RWPE1 (cell line): ENCODE results near the gene IGLL5.

Source experiments
- CTCF ChIA-PET: fragments of 350-600 bp; sonication (Branson Sonifier 250); formaldehyde crosslinking; extraction: SDS; loops from one replicate; lab custom pipeline; 2021; lab: Yijun Ruan, JAX
- POLR2A ChIA-PET: fragments of 400-600 bp; formaldehyde crosslinking; extraction: SDS; loops from one replicate; lab custom pipeline; 2020; ENCODE audit warnings: antibody characterized with exemption; ENCODE audit not compliant: low non-redundant PET; lab: Yijun Ruan, JAX
- DNase-seq: peaks from one replicate; pipeline ENCODE4 v3.0.0; 2012; ENCODE audit warnings: low spot score
- H3K27ac ChIP-seq: fragments of 450-650 bp; 2 replicates; pipeline ENCODE4 v1.5.1; 2017
- TF ChIP-seq, protein P1 (sequence below): fragments of 450-650 bp; conservative IDR thresholded peaks from 2 replicates; pipeline ENCODE4 v1.5.1; 2017; ENCODE audit warnings: low read depth, mild to moderate bottlenecking

The IGLL5 gene

DNA sequence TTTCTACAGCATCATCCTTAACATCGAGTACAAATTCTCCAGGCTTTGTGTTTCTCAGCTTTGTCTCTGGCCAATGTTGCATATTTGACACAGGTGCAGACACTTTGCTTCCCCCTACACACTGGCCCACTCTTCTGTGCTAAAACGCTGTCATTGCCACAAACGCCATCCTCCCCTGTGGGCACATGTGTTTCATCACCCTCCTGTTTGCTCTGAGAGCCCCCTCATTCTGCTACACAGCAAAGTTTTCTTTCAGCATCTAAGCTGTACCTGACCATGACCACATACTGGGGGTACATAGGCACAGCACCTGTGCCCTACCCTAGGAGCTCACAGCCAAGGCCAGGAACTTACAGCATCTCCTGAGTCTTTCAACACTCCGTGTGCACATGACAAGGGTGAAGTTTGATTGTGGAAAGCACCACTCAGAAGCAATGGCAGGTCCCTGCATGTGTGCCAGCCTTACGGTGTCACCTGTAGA, 7.9 kb upstream of the IGLL5 start:
- H3K27ac ChIP-seq, result no peak overlapping the region
- CTCF ChIA-PET, result no interaction called here
- DNase-seq, result no peak
- TF ChIP-seq, protein P1, sequence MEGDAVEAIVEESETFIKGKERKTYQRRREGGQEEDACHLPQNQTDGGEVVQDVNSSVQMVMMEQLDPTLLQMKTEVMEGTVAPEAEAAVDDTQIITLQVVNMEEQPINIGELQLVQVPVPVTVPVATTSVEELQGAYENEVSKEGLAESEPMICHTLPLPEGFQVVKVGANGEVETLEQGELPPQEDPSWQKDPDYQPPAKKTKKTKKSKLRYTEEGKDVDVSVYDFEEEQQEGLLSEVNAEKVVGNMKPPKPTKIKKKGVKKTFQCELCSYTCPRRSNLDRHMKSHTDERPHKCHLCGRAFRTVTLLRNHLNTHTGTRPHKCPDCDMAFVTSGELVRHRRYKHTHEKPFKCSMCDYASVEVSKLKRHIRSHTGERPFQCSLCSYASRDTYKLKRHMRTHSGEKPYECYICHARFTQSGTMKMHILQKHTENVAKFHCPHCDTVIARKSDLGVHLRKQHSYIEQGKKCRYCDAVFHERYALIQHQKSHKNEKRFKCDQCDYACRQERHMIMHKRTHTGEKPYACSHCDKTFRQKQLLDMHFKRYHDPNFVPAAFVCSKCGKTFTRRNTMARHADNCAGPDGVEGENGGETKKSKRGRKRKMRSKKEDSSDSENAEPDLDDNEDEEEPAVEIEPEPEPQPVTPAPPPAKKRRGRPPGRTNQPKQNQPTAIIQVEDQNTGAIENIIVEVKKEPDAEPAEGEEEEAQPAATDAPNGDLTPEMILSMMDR, result no peak
- POLR2A ChIA-PET, result no interaction called here

DNA sequence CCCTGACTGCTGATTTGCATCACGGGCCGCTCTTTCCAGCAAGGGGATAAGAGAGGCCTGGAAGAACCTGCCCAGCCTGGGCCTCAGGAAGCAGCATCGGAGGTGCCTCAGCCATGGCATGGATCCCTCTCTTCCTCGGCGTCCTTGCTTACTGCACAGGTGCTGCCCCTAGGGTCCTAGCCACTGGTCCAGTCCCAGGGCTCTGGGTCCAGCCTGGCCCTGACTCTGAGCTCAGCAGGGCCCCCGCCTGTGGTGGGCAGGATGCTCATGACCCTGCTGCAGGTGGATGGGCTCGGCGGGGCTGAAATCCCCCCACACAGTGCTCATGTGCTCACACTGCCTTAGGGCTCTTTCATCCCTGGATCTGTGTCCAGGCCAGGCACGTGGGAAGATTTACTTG, 7.0 kb upstream of the IGLL5 start:
- DNase-seq, result no peak
- TF ChIP-seq, protein P1, result no peak
- CTCF ChIA-PET, result no interaction called here
- POLR2A ChIA-PET, result no interaction called here
- H3K27ac ChIP-seq, result no peak overlapping the region

DNA sequence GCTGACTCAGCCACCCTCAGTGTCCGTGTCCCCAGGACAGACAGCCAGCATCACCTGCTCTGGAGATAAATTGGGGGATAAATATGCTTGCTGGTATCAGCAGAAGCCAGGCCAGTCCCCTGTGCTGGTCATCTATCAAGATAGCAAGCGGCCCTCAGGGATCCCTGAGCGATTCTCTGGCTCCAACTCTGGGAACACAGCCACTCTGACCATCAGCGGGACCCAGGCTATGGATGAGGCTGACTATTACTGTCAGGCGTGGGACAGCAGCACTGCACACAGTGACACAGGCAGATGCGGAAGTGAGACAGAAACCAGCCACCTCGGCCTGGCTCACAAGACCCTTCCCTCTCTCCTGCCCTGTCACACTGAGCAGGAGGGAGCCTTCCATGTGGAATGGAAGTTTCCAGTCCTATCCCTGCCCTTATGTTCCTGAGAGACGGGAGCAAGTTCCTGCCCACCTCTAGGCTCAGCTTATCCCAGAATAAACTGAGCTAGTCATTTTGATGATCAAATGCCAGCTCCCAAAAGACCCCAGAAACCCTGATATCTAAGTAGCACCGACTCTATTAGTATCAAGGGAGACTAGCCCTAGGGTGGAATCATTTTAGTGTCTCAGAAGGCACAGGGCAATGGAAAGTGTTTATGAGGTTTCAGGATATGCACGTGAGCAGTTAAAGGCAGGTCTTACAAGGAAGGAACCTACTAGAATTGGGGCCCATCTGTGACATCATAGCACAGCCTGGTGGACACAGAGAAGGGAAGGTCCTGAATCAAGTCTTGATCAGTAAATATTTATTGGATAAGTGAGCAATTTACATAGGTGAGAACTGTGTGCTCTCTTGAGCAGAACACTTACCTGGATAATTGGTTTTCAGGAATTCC, 6.3 kb upstream of the IGLL5 start:
- DNase-seq, result no peak
- ChIA-PET CTCF (interaction anchor here (0.6 kb wide), 1 partner anchor 128 kb away, joined by 5 read pairs; no protein-coding TSS in a partner anchor), POLR2A (no interaction called here)
- H3K27ac ChIP-seq, result no peak overlapping the region
- TF ChIP-seq, protein P1, result no peak

DNA sequence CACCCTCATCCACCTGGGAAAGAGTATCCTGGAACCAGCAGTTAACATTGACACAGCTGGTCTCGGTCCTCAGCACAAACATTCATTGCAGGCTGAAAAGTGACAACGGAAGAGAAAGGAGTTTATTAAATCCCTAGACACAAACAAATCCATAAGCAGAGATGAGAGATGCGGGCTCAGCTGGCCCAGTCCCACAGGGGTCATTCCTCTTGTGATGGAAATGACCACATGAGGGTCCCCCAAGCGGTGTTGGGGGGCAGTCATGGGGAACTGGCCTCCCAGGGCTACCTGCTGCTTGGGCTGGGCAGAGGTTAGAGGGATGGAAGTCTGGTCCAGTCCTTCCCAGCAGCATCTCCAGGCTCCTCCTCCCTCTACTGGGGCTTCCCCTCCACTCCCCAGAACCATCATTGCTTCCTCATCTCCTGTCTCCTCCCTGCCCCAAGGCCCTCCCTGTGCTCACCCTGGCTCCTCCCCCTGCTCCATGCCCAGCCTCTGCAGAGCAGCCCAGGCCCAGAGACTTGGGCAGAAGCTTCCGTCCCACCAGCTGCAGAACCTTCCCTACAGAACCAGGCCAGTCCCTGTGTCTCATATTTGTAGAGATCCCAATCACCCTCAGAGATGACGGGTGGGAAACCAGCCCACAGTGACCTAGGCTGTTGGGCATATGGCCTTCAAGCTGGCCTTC, 5.4 kb upstream of the IGLL5 start:
- H3K27ac ChIP-seq, result no peak overlapping the region
- no peak for DNase-seq
- ChIA-PET CTCF (interaction anchor here (0.5 to 0.7 kb wide), 3 partner anchors 33 to 1677 kb away, joined by 3 to 4 read pairs (median 4); no protein-coding TSS in a partner anchor), POLR2A (no interaction called here)
- TF ChIP-seq, protein P1, result no peak

DNA sequence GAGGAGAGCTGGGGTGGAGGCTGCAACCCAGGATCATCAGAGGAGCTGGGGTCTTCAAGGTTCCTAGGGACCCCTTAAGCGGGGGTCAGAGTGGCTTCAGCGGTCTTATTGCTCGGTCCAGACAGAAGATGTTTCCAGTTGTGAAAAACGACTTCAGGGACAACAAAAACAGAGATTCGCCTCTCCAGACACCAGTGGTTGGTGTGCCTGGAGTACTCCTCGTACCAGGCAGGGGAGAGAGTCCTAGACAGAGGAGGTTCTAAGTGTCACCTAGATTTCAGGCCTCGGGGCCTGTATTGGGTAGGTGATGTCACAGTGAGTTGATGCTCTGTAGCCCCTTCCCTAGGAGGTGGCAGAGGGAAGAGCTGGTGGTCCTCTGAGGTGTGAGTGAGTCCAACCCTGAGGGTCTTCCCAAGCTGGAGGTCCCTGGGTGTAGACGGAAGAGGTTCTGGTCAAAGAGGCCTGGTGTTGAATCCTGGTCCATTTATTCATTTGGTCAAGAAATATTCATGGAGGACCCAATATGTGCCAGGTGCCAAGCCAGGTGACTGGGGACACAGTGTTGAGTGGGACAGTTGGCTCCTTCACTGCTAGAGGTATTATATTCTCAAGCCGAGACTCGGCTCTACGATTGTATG, 4.4 kb upstream of the IGLL5 start:
- ChIA-PET POLR2A (no interaction called here), CTCF (interaction anchor here (0.7 to 1.1 kb wide), 2 partner anchors 35 to 129 kb away, joined by 3 to 4 read pairs; no protein-coding TSS in a partner anchor)
- TF ChIP-seq, protein P1, result no peak
- DNase-seq, result no peak
- no peak overlapping the region for H3K27ac ChIP-seq
